ENCODE data around the gene WDFY2.
"Not testable (repeated sequence)": the region's sequence is repeated elsewhere in the genome, so short reads cannot be mapped to it uniquely, and the experiment has no call there.

WDFY2 gene

DNA sequence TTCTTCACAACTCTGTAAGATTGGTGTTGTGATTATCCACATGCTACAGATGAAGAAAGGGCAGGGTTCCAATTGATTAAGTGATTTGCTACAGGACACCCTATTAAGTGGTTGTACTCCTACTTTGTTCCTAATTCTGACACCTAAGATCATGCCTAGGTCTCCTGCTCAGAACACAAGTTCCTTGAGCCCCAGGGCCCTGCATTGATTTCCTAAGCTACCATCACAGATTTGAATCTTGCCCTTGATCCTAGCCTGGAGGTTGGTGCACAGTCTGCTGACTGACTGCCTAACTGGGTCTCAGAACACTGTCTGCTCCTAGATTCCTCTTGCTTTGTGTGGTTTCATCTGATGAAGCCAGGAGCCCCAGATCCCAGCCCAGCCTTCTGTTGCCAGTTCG, 19.6 kb upstream of the WDFY2 start:
- H3K4me3 ChIP-seq (ENCODE audit: low read depth, low read length): no peak overlapping the region
- TF ChIP-seq, protein P1, sequence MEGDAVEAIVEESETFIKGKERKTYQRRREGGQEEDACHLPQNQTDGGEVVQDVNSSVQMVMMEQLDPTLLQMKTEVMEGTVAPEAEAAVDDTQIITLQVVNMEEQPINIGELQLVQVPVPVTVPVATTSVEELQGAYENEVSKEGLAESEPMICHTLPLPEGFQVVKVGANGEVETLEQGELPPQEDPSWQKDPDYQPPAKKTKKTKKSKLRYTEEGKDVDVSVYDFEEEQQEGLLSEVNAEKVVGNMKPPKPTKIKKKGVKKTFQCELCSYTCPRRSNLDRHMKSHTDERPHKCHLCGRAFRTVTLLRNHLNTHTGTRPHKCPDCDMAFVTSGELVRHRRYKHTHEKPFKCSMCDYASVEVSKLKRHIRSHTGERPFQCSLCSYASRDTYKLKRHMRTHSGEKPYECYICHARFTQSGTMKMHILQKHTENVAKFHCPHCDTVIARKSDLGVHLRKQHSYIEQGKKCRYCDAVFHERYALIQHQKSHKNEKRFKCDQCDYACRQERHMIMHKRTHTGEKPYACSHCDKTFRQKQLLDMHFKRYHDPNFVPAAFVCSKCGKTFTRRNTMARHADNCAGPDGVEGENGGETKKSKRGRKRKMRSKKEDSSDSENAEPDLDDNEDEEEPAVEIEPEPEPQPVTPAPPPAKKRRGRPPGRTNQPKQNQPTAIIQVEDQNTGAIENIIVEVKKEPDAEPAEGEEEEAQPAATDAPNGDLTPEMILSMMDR (IDR thresholded peaks at IDR 0.05; ENCODE audit: borderline replicate concordance, insufficient read depth, low read depth, low read length): no peak

DNA sequence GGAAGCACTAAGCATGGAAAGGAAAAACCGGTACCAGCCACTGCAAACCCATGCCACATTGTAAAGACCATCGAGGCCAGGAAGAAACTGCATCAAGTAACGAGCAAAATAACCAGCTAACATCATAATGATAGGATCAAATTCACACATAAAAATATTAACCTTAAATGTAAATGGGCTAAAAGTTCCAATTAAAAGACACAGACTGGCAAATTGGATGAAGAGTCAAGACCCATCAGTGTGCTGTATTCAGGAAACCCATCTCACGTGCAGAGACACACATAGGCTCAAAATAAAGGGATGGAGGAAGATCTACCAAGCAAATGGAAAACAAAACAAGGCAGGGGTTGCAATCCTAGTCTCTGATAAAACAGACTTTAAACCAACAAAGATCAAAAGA, 15.3 kb upstream of the WDFY2 start:
- H3K4me3 ChIP-seq (ENCODE audit: low read depth, low read length): not testable (repeated sequence)

DNA sequence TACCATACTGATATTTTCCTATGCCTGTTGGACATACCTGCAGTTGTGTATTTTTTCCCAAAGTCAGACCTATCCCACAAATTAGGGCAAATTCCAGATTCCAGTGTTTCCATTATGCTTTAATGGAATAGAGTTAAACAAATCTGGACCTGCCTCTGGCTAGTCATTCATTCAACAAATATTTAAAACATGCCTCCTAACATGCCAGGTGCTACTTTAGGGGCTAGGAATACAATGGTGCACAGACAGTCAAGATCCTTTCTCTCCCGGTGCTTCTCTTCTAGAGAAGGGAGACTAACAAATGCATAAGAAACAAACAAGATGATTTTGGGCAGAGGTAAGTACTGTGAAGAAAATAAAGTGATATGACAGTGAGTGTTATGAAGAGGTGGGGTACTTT, 7.5 kb upstream of the WDFY2 start:
- no peak overlapping the region for H3K4me3 ChIP-seq (ENCODE audit: low read depth, low read length)
- TF ChIP-seq, protein P1 (IDR thresholded peaks at IDR 0.05; ENCODE audit: borderline replicate concordance, insufficient read depth, low read depth, low read length): no peak

DNA sequence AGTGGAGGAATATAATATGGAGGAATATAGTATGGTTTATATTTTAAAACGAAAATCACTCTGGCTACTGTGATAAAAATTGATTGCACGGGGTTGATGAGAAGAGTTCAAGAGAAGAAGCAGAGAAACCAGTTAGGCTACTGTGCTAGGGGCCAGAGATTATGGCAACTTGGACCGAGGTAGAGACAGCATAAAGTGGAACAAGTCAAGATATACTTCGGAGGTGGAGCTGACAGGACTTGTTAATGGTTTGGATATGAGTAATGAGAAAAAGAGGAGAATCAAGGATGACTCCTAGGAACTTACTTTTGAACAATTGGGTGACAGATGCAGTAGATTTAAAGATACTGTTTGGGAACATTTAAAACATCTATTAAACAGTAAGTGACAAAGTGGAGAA, 6.6 kb upstream of the WDFY2 start:
- no peak overlapping the region for H3K4me3 ChIP-seq (ENCODE audit: low read depth, low read length)
- TF ChIP-seq, protein P1 (IDR thresholded peaks at IDR 0.05; ENCODE audit: borderline replicate concordance, insufficient read depth, low read depth, low read length): no peak

DNA sequence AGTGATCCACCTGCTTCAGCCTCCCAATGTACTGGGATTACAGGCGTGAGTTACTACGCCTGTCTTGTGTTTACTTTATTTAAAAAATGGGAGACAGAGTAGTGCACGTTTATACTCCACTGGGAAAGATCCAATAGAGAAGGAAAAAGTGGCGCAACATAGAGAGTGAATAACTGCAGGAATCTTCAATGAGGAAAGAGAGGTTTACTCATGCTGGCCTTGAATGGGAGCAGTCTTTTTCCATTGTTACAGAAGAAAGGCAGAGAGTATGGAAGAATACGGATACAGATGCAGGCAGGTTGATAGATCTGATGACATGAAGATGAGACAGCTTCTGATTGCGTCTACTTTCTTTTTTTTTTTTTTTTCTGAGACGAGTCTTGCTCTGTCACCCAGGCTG, 4.6 kb upstream of the WDFY2 start:
- no peak overlapping the region for H3K4me3 ChIP-seq (ENCODE audit: low read depth, low read length)
- TF ChIP-seq, protein P1 (IDR thresholded peaks at IDR 0.05; ENCODE audit: borderline replicate concordance, insufficient read depth, low read depth, low read length): no peak

DNA sequence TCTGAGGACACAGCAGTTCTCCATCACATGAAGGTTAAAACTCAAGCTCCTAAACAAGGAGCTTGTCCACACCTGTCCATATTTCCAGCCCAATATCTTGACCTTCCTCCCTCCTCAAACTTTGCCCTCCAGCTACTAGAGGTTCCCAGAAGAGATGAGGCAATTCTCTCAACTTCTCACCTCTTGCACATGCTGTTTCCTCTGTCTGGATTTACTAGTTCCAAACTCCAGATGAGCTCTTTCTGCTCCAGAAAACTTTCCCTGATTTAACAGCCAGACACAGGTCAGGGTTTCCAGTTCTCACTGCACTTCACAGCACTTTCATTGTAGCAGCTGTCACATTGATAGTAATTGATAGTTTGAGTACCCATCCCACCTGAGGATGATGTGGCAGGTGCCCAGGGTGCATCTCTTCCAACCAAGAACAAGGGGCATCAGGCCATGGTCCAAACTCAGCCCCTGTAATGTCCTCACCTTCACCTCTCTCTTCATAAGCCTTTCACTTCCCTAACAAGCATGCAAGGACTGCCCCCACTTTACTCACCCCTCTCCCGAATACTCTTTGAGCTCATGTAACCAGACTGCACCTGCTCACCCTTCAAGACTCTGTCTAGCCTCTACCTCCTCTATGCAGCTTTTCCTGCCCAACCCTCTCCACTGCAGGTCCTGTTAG, 3.0 kb upstream of the WDFY2 start:
- TF ChIP-seq, protein P1 (IDR thresholded peaks at IDR 0.05; ENCODE audit: borderline replicate concordance, insufficient read depth, low read depth, low read length): no peak
- no peak overlapping the region for H3K4me3 ChIP-seq (ENCODE audit: low read depth, low read length)

DNA sequence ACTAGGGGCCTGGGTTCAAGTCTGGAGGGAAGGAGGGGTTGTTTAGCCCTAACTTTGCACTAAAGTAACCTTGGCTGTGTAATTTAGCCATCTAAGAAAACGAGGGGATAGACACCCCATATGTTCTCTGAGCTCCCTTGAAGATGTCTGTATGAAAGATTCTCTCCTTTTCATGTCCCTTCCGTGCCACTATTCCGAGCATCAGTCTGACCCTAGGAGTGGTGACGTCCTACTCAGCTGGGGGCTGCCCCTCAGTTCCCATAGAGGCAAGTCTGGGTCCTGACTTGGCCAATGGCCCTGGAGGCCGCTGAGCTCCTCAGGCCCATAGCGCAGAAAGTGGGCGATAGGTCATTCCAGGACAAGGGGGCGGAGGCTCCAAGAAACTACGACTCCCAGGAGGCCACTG, 790 bp upstream of the WDFY2 start:
- TF ChIP-seq, protein P1 (IDR thresholded peaks at IDR 0.05; ENCODE audit: borderline replicate concordance, insufficient read depth, low read depth, low read length): no peak
- H3K4me3 ChIP-seq (ENCODE audit: low read depth, low read length): peak overlapping the region; percentile 98

All from GM12875 (cell line).